Measurements from ENCODE around the gene AGRN.
"Not testable (repeated sequence)": the region's sequence is repeated elsewhere in the genome, so short reads cannot be mapped to it uniquely, and the experiment has no call there.

AGRN gene

GRCh38 chr1:1021010-1021919 is 1.3 kb downstream of the AGRN start:
- peak; percentile 87 for DNase-seq

GRCh38 chr1:1021920-1022259 is 2.0 kb downstream of the AGRN start:
- no peak for DNase-seq

GRCh38 chr1:1022302-1023009 is 2.5 kb downstream of the AGRN start:
- no peak for DNase-seq

GRCh38 chr1:1023700-1024099 is 3.8 kb downstream of the AGRN start:
- no peak for DNase-seq

- no peak for DNase-seq
Measured at GRCh38 chr1:1024149-1024770, 4.3 kb downstream of the AGRN start.

- DNase-seq: peak; percentile 53
Measured at GRCh38 chr1:1024771-1025699, 5.1 kb downstream of the AGRN start.

GRCh38 chr1:1025730-1026129 is 5.8 kb downstream of the AGRN start:
- no peak for DNase-seq

- DNase-seq: no peak
Measured at GRCh38 chr1:1026599-1027413, 6.9 kb downstream of the AGRN start.

- no peak for DNase-seq
Measured at GRCh38 chr1:1027791-1028190, 7.9 kb downstream of the AGRN start.

- DNase-seq: not testable (repeated sequence)
Measured at GRCh38 chr1:1030867-1031658, 11.1 kb downstream of the AGRN start.

- no peak for DNase-seq
Measured at GRCh38 chr1:1031659-1032235, 11.8 kb downstream of the AGRN start.

GRCh38 chr1:1032424-1032823 is 12.5 kb downstream of the AGRN start:
- no peak for DNase-seq

GRCh38 chr1:1033009-1033587 is 13.2 kb downstream of the AGRN start:
- DNase-seq: peak; percentile 75

GRCh38 chr1:1033731-1034438 is 14.0 kb downstream of the AGRN start:
- no peak for DNase-seq

GRCh38 chr1:1034439-1034781 is 14.5 kb downstream of the AGRN start:
- no peak for DNase-seq

- no peak for DNase-seq
Measured at GRCh38 chr1:1035291-1035943, 15.5 kb downstream of the AGRN start.

GRCh38 chr1:1037366-1038327 is 17.7 kb downstream of the AGRN start:
- DNase-seq: no peak

- no peak for DNase-seq
Measured at GRCh38 chr1:1038694-1039093, 18.8 kb downstream of the AGRN start.
